ENCODE data around the gene ZCCHC14.
"Not testable (repeated sequence)": the region's sequence is repeated elsewhere in the genome, so short reads cannot be mapped to it uniquely, and the experiment has no call there.

GRCh38 chr16:87519170-87519569 is 26.3 kb upstream of the ZCCHC14 start:
- TF ChIP-seq CTCF (IDR thresholded peaks at IDR 0.05; ENCODE audit: poor library complexity); EZH2 (IDR thresholded peaks at IDR 0.05; ENCODE audit: borderline replicate concordance); EZH2phosphoT487 (IDR thresholded peaks at IDR 0.05; ENCODE audit: low read depth, severe bottlenecking, unreplicated experiment): not testable (repeated sequence)

All from hepatocyte (in vitro differentiated cells).